D721Med (cell line): ENCODE data around the gene ABCA6.
A peak's percentile ranks its signal among the peaks of the same experiment; 100 is the strongest.
"Not testable (repeated sequence)": the region's sequence is repeated elsewhere in the genome, so short reads cannot be mapped to it uniquely, and the experiment has no call there.

ENCODE experiments used
- DNase-seq: peaks from one replicate; pipeline ENCODE4 v3.0.0; 2011; ENCODE audit warnings: low spot score; ENCODE audit not compliant: insufficient read length
- FAIRE-seq: peaks from 2 replicates; lab custom pipeline; 2011; peaks lifted over from hg19 to GRCh38; lab: Jason Lieb, UNC
- TF ChIP-seq, protein P1 (sequence below): IDR thresholded peaks from 2 replicates; pipeline ENCODE4 v1.5.1; 2012; ENCODE audit warnings: mild to moderate bottlenecking, control low read depth; ENCODE audit not compliant: insufficient read depth; ENCODE audit errors: missing control alignments

Gene ABCA6

DNA sequence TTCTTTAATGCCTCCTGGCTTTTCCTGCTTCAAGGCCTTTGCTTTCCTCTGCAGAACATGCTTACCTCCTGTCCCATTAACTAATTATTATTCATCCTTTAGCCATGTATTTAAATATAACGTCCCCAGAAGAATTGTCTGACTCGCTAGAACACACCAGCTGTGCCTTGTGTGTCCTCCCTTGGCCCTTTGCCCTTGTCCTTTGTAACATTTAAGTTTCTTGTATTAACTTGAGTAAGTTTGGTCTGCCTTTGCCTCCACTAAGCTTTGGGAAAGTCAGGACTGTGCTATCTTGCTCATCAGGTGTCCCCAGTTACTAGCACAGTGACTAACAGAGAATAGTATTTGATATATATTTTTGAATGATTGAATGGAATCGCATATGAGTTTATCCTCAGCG, 51.3 kb downstream of the ABCA6 start:
- DNase-seq, result no peak
- FAIRE-seq, result no peak

DNA sequence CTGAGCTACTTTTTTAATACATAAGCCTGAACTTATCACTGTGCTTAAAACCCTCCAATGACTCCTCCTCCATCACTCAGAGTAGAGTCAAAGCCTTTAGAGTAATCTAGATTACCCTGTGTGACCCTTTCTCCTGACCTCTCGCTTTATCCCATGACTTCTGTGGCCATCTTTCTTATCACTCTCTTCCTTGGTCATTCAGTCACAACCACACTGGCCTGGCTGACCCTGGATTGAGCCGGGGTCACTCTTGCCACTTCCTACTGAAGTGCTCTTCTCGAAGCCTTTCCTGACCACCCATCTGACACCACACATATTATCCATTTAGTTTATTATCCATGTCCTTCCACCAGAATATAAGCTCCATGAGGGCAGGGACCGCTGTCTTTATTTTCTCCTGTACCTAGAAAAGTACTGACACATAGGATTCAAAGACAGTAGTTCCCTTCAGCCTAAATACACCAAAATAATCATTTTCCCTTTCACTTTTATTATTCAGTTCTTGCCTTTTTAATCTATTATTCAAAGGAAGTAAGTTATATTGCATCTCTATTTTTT, 53.0 kb downstream of the ABCA6 start:
- no peak for DNase-seq
- TF ChIP-seq, protein P1, sequence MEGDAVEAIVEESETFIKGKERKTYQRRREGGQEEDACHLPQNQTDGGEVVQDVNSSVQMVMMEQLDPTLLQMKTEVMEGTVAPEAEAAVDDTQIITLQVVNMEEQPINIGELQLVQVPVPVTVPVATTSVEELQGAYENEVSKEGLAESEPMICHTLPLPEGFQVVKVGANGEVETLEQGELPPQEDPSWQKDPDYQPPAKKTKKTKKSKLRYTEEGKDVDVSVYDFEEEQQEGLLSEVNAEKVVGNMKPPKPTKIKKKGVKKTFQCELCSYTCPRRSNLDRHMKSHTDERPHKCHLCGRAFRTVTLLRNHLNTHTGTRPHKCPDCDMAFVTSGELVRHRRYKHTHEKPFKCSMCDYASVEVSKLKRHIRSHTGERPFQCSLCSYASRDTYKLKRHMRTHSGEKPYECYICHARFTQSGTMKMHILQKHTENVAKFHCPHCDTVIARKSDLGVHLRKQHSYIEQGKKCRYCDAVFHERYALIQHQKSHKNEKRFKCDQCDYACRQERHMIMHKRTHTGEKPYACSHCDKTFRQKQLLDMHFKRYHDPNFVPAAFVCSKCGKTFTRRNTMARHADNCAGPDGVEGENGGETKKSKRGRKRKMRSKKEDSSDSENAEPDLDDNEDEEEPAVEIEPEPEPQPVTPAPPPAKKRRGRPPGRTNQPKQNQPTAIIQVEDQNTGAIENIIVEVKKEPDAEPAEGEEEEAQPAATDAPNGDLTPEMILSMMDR, result no peak
- no peak for FAIRE-seq

More for the DNA sequence above, 51.3 kb downstream of the ABCA6 start:
- TF ChIP-seq, protein P1, result no peak

DNA sequence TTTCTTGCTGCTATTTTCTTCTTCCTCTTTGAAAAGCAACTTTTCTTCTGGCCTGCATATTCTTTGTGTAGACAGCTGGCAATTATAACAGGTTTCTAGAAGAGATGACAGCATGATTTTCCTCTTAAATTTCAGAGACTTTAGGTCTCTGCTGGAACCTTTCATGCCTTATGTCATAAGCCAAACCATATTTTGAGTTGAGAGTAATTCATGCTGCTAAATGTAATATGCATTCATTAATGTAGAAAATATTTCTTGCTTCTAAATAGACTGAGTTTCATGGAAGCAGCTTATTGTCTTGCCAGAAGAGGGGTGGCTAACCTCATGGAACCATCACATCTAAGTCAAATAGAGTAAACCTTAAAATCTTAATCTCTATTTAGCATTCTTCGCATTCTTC, 55.1 kb downstream of the ABCA6 start:
- TF ChIP-seq, protein P1, result no peak
- no peak for DNase-seq
- no peak for FAIRE-seq

DNA sequence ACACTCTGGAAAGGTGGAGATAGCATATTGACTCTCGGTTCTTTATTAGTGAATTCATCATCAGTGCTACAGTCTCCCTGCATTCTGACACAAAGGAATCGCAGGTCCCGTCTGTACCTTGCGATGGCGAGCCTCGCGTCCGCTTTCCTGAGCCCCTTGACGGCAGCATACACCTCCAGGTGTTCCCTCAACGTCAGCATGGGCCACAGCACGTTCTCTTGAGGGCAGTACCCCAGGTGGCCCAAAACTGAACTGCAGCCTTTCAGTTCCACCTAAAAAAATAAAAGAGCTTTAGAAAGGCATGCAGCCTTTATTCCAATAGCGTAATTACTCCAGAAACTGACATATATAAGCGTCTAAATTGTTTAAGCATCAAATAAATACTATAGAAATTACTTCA, 56.8 kb downstream of the ABCA6 start:
- DNase-seq (no peak), FAIRE-seq (no peak)
- TF ChIP-seq, protein P1, result peak; percentile 8

DNA sequence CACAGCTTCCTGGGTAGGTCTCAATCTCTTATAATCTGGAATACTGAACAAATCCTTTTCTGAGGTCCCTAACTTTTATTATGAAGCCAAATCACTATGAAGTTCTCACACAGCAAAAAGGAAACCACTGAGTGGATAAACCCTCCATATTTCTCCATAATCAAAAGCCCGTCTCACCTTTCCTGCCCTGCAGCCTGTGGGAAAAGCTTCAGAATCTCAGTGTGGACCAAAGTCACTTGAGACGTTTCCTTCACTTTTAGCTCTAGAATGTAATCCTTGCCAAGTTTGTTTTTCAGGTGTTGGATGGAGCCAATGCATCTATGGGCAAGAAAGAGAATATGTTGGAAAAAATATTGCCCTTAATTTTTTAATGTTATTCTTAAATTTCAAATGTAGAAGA, 59.0 kb downstream of the ABCA6 start:
- DNase-seq (no peak), FAIRE-seq (no peak)
- TF ChIP-seq, protein P1, result no peak

DNA sequence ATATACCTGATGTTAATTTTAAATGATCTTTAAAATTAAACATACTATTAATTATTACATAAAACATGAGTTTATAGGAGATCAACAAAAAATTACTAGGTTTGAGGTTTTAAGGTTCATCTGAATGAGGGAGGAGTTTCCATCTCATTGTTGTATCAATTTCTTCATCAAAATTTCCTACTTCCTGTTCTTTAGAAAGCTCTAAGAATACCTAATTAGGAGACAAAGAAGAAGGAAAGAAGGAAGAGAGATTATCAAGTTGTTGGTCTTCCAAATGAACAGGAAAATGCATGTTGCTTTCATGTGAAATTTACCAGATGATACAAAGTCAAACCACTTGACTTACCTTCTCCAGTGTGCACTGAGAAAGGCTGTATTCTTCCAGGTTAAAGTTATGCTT, 62.8 kb downstream of the ABCA6 start:
- FAIRE-seq (no peak), DNase-seq (no peak)
- TF ChIP-seq, protein P1, result no peak

DNA sequence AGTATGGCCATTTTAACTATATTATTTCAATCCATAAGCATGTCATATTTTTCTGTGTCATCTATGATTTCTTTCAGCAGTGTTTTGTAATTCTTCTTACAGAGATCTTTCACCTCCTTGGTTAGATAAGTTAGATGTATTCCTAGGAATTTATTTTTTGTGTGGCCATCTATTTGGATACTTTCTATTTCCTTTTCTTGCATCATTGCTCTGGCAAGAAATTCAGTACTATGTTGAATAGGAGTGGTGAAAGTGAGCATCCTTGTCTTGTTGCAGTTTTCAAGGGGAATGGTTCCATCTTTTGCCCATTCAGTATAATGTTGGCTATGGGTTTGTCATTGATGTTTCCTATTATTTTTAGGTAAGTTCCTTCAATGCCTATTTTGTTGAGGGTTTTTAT, 65.9 kb downstream of the ABCA6 start:
- TF ChIP-seq, protein P1, result no peak
- DNase-seq (no peak), FAIRE-seq (no peak)

DNA sequence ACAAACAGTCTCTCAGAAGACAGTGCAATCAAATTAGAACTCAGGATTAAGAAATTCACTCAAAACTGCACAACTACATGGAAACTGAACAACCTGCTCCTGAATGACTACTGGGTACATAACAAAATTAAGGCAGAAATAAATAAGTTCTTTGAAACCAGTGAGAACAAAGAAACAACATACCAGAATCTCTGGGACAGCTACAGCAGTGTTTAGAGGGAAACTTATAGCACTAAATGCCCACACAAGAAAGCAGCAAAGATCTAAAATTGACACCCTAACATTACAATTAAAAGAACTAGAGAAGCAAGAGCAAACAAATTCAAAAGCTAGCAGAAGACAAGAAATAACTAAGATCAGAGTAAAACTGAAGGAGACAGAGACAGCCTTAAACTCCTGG, 68.3 kb downstream of the ABCA6 start:
- not testable (repeated sequence) for FAIRE-seq, DNase-seq

DNA sequence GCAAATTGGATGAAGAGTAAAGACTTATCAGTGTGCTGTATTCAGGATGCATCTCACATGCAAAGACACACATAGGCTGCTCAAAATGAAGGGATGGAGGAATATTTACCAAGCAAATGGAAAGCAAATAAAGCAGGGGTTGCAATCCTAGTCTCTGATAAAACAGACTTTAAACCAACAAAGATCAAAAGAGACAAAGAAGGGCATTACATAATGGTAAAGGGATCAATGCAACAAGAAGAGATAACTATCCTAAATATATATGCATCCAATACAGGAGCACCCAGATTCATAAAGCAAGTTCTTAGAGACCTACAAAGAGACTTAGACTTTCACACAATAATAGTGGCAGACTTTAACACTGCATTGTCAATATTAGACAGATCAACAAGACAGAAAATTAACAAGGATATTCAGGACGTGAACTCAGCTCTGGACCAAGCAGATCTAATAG, 68.9 kb downstream of the ABCA6 start:
- DNase-seq, FAIRE-seq: not testable (repeated sequence)

DNA sequence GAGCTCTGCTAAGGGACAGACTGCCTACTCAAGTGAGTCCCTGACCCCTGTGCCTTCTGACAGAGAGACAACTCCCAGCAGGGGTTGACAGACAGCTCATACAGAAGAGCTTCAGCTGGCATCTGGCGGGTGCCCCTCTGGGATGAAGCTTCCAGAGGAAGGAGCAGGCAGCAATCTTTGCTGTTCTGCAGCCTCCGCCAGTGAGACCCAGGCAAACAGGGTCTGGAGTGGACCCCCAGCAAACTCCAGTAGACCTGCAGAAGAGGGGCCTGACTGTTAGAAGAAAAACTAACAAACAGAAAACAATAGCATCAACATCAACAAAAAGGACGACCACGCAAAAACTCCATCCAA, 70.5 kb downstream of the ABCA6 start:
- FAIRE-seq, DNase-seq: not testable (repeated sequence)

DNA sequence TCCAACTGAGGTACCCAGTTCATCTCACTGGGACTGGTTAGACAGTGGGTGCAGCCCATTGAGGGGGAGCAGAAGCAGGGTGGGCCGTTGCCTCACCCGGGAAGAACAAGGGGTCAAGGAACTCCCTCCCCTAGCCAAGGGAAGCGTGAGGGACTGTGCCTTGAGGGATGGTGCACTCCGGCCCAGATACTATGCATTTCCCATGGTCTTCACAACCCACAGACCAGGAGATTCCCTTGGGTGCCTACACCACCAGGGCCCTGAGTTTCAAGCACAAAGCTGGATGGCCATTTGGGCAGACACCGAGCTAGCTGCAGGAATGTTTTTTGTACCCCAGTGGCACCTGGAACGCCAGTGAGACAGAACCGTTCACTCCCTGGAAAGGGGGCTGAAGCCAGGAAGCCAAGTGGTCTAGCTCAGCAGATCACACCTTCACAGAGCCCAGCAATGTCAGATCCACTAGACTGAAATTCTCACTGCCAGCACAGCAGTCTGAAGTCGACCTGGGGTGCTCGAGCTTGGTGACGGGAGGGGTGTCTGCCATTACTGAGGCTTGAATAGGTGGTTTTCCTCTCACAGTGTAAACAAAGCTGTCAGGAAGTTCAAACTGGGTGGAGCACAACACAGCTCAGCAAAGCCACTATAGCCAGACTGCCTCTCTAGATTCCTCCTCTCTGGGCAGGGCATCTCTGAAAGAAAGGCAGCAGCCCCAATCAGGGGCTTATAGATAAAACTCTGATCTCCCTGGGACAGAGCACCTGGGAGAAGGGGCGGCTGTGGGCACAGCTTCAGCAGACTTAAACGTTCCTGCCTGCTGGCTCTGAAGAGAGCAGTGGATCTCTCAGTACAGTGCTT, 71.1 kb downstream of the ABCA6 start:
- not testable (repeated sequence) for FAIRE-seq, DNase-seq
